ENCODE data around the gene RBBP5.

RBBP5 gene

DNA sequence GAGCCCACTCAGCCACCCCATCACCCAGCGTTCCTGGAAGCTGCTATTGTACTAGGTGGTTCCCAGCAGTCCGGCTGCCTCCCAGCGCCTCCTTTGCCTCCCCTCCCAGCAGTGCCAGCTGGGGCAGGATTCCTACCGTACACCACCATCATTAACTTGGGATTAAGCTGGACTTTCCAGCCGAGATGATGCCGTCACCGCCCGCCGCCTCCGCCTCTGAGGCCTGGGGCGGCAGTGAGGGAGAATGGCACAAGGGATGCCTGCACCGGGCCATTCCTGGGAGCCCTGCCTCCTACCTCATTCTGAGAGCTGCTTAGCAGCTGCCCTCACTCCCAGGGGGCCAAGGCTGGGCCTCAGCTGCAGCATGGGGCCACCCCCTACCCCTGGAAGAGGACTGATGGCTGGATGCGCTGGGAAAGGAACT, 65.6 kb downstream of the RBBP5 start:
- Histone ChIP-seq H3K4me1 (ENCODE audit: low read depth, poor library complexity, severe bottlenecking) (no peaks in the 10 kb centered on the region), H3K4me3 (IDR thresholded peaks at IDR 0.05; ENCODE audit: insufficient read depth, low read depth, low read length) (no peak overlapping the region), H3K36me3 (ENCODE audit: insufficient read depth) (no peaks in the 10 kb centered on the region), H3K79me2 (ENCODE audit: insufficient read depth, low read depth) (no peaks in the 10 kb centered on the region), H3K4me2 (no peak overlapping the region), H3K9ac (no peak overlapping the region), H4K20me1 (ENCODE audit: insufficient read depth) (no peaks in the 10 kb centered on the region), H3K27me3 (ENCODE audit: insufficient read depth, low read depth) (peaks cover 78% of the 10 kb centered on the region), H3K27ac (no peak overlapping the region), H2AFZ (ENCODE audit: low read depth) (no peak overlapping the region)
- TF ChIP-seq, protein P1, sequence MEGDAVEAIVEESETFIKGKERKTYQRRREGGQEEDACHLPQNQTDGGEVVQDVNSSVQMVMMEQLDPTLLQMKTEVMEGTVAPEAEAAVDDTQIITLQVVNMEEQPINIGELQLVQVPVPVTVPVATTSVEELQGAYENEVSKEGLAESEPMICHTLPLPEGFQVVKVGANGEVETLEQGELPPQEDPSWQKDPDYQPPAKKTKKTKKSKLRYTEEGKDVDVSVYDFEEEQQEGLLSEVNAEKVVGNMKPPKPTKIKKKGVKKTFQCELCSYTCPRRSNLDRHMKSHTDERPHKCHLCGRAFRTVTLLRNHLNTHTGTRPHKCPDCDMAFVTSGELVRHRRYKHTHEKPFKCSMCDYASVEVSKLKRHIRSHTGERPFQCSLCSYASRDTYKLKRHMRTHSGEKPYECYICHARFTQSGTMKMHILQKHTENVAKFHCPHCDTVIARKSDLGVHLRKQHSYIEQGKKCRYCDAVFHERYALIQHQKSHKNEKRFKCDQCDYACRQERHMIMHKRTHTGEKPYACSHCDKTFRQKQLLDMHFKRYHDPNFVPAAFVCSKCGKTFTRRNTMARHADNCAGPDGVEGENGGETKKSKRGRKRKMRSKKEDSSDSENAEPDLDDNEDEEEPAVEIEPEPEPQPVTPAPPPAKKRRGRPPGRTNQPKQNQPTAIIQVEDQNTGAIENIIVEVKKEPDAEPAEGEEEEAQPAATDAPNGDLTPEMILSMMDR (conservative IDR thresholded peaks at IDR 0.05; ENCODE audit: low read depth, low read length) = no peak

DNA sequence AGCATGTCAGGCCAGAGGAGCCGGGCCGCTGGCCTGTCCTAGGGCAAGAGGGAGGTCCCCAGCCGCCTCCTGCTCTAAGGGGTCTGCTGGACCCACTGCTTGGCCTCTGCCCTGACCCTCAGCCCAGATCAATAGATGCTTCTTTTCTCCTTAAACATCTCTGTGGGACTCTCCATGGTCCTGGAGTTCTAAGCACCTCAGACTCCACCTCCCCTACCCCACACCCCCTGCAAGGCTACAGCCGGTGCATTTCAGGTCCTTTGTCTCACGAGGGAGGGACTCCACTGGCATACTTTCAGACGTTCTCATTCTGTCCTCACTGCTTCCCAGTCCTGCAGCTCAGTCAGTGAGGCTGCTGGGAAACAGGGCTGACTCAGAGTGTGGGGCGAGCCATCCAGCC, 67.8 kb downstream of the RBBP5 start:
- no peaks in the 10 kb centered on the region for H3K79me2 ChIP-seq (ENCODE audit: insufficient read depth, low read depth)
- no peak overlapping the region for H3K9ac ChIP-seq
- H3K4me1 ChIP-seq (ENCODE audit: low read depth, poor library complexity, severe bottlenecking) = no peaks in the 10 kb centered on the region
- H3K27me3 ChIP-seq (ENCODE audit: insufficient read depth, low read depth) = peaks cover 85% of the 10 kb centered on the region
- H4K20me1 ChIP-seq (ENCODE audit: insufficient read depth) = no peaks in the 10 kb centered on the region
- H2AFZ ChIP-seq (ENCODE audit: low read depth) = no peak overlapping the region
- TF ChIP-seq, protein P1 (conservative IDR thresholded peaks at IDR 0.05; ENCODE audit: low read depth, low read length) = no peak
- H3K27ac ChIP-seq = no peak overlapping the region
- H3K4me3 ChIP-seq (IDR thresholded peaks at IDR 0.05; ENCODE audit: insufficient read depth, low read depth, low read length) = no peak overlapping the region
- H3K4me2 ChIP-seq = no peak overlapping the region
- H3K36me3 ChIP-seq (ENCODE audit: insufficient read depth) = no peaks in the 10 kb centered on the region

DNA sequence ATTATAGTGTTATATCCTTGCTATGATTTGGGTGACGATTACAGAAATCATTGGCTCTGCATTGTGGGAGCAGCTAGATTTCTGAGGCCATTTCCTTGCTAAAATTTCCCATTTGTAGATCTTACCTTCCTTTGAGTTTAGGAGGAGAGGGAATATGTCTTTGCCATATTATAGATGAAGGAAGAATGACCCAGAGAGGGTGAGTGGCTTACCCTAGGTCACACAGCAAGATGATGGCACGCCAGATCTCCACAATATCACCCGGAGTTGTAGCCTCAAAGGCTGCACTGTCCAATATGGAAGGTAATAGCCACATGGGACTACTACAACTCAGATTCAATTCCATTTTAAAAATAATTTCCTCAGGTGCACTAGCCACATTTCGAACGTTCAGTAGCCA, 68.5 kb downstream of the RBBP5 start:
- Histone ChIP-seq H3K4me2 (no peak overlapping the region), H3K4me3 (IDR thresholded peaks at IDR 0.05; ENCODE audit: insufficient read depth, low read depth, low read length) (no peak overlapping the region), H3K27ac (no peak overlapping the region), H4K20me1 (ENCODE audit: insufficient read depth) (no peaks in the 10 kb centered on the region), H3K27me3 (ENCODE audit: insufficient read depth, low read depth) (peaks cover 87% of the 10 kb centered on the region), H2AFZ (ENCODE audit: low read depth) (no peak overlapping the region), H3K79me2 (ENCODE audit: insufficient read depth, low read depth) (no peaks in the 10 kb centered on the region), H3K36me3 (ENCODE audit: insufficient read depth) (no peaks in the 10 kb centered on the region), H3K4me1 (ENCODE audit: low read depth, poor library complexity, severe bottlenecking) (no peaks in the 10 kb centered on the region), H3K9ac (no peak overlapping the region)
- TF ChIP-seq, protein P1 (conservative IDR thresholded peaks at IDR 0.05; ENCODE audit: low read depth, low read length) = no peak

DNA sequence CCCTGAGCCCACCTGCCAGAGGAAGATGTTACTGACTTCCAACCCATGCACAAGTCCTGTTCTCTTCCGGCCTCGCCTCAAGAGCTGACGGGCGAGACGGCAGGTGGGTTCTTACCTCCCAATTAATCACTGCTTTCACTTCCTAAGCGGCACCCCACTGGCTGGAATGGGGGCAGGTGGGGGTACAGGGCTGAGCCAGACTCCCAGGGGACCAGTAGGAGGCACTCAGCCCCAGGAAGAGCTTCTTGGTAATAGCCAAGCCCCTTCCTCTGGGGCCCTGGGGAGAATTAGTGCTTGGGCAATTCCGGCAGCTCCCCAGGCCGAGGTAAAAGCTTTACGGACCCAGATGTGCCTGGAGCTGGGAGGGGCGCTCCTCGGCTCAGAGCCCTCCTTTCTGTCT, 69.1 kb downstream of the RBBP5 start:
- Histone ChIP-seq H4K20me1 (ENCODE audit: insufficient read depth) (no peaks in the 10 kb centered on the region), H3K79me2 (ENCODE audit: insufficient read depth, low read depth) (no peaks in the 10 kb centered on the region), H3K4me2 (no peak overlapping the region), H3K36me3 (ENCODE audit: insufficient read depth) (no peaks in the 10 kb centered on the region), H3K4me3 (IDR thresholded peaks at IDR 0.05; ENCODE audit: insufficient read depth, low read depth, low read length) (no peak overlapping the region), H3K27ac (no peak overlapping the region), H3K27me3 (ENCODE audit: insufficient read depth, low read depth) (peaks cover 88% of the 10 kb centered on the region), H2AFZ (ENCODE audit: low read depth) (no peak overlapping the region), H3K9ac (no peak overlapping the region), H3K4me1 (ENCODE audit: low read depth, poor library complexity, severe bottlenecking) (no peaks in the 10 kb centered on the region)
- TF ChIP-seq, protein P1 (conservative IDR thresholded peaks at IDR 0.05; ENCODE audit: low read depth, low read length) = no peak
